AG04450 (cell line): Measurements from ENCODE around the gene ARFGAP2. TPM values are rescaled to one million over a fixed set of nuclear protein-coding genes. Genes with fewer than 3 reads are reported as not detected.

Experiments used
- CTCF ChIA-PET: fragments of 300-600, 350-600 bp; formaldehyde crosslinking; extraction: SDS; loops from one replicate; lab custom pipeline; 2022; ENCODE audit warnings: antibody characterized with exemption, inconsistent platforms; lab: Charles Lee
- POLR2A ChIA-PET: fragments of 350-600 bp; formaldehyde crosslinking; extraction: SDS; loops from one replicate; lab custom pipeline; 2021; ENCODE audit warnings: antibody characterized with exemption, inconsistent platforms; lab: Yijun Ruan, JAX
- DNase-seq: peaks from one replicate; pipeline ENCODE4 v3.0.0-alpha.2; 2011; ENCODE audit warnings: low read depth, low spot score
- H3K27ac ChIP-seq: one replicate; pipeline ENCODE4 v1.5.1; 2012; ENCODE audit warnings: low read depth, low read length, control low read depth
- H3K27me3 ChIP-seq: one replicate; pipeline ENCODE4 v1.6.0; 2012; ENCODE audit warnings: low read length; ENCODE audit not compliant: control insufficient read depth, insufficient read depth
- H3K4me3 ChIP-seq: 2 replicates; pipeline ENCODE4 v1.5.1; 2011; ENCODE audit warnings: mild to moderate bottlenecking, low read depth, low read length, control low read depth
- H3K9me3 ChIP-seq: 2 replicates; pipeline ENCODE4 v1.5.1; 2012; ENCODE audit warnings: low read length; ENCODE audit not compliant: control insufficient read depth, insufficient read depth
- CTCF ChIP-seq: IDR thresholded peaks from 2 replicates; pipeline ENCODE4 v1.5.1; 2011; ENCODE audit warnings: low read depth, low read length, control low read depth, inconsistent platforms
- polyA plus RNA-seq: library from polyadenylated mRNA; depleted of rRNA; stranded (reverse); fragments of >200 nt; gene quantifications from 2 replicates; pipeline ENCODE4 v1.2.3, GENCODE V29; 2011

Gene ARFGAP2
- polyA plus RNA-seq, 1 experiment: 38.6 TPM

GRCh38 chr11:47181271-47181670, 4.6 kb upstream of the ARFGAP2 start:
- Histone ChIP-seq H3K27me3 (no peaks in the 10 kb centered on the region), H3K9me3 (no peaks in the 10 kb centered on the region; the same call in 1 of the 2 replicates), H3K4me3 (no peak overlapping the region), H3K27ac (no peak overlapping the region)
- POLR2A ChIA-PET: no interaction called here
- DNase-seq: no peak
- CTCF ChIA-PET: interaction anchor here (0.7 to 4.5 kb wide), 3 partner anchors 78 to 174 kb away, joined by 3 to 43 read pairs (median 7); no protein-coding TSS in a partner anchor
- no peak for TF ChIP-seq CTCF

DNA sequence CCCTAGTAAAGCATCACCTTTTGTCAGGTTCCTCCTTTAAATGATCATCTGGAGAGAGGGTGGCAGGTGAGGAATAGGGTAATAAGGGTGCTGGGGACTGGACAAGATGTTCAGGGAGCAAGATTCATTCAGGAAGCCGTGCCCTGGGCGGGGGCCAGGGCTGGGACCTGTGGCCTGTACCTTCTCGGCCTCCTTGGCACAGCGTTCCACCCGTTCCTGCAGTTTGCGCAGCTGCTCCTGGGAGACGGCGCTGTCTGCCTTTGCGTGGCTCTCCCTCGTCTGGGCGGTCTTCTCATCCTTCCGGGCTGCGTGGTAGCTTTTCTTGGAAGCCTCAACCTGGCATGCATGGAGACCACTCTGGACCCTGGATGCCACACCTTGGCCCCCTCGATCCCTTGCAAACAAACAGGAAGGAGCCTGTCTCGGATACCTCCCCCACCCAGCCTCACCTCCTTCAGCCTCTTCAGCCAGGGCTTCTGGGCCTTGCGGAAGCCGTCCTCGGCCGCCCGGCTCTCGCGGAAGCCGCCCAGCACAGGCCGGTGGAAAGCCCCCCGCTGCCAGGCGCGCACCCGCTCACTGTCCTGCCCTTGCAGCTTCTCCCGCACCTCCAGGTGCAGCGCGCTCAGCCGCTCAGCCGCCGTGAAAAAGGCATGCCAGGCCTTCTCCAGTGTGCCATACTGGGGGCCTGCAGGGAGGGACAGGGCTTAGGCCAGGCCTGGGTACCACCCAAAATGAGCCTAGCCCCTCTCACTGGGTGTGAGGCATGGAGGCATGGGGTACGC, 3.5 kb upstream of the ARFGAP2 start:
- Histone ChIP-seq H3K4me3 (no peak overlapping the region), H3K9me3 (no peaks in the 10 kb centered on the region; the same call in 1 of the 2 replicates), H3K27me3 (no peaks in the 10 kb centered on the region), H3K27ac (no peak overlapping the region)
- DNase-seq: no peak
- POLR2A ChIA-PET: interaction anchor here (0.6 kb wide), 2 partner anchors 34 to 49 kb away, joined by 8 read pairs; no protein-coding TSS in a partner anchor
- CTCF ChIA-PET: interaction anchor here (0.8 to 4.5 kb wide), 11 partner anchors 8 to 213 kb away, joined by 3 to 48 read pairs (median 4); partner anchors contain the start of gene NR1H3
- no peak for TF ChIP-seq CTCF

DNA sequence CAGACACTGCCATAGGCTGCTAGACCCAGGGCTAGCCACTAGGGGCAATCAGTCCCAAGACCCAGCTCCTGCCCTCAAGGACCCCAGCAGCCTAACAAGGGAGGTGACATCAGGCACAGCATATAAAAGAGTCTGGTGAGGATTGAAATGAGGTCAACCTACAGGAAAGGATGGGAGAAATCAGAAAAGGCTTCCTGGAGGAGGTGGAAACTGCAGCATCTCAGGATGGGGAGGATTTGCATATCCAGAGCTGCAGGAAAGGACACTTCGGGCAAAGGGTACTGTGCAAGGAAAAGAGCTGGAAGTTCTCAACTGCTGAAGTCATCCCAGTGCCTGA, 2.9 kb upstream of the ARFGAP2 start:
- Histone ChIP-seq H3K9me3 (no peaks in the 10 kb centered on the region; the same call in 1 of the 2 replicates), H3K27ac (no peak overlapping the region), H3K4me3 (no peak overlapping the region), H3K27me3 (no peaks in the 10 kb centered on the region)
- TF ChIP-seq CTCF: peak; percentile 66
- DNase-seq: no peak
- CTCF ChIA-PET: interaction anchor here (0.7 to 4.5 kb wide), 12 partner anchors 8 to 214 kb away, joined by 3 to 48 read pairs (median 4); partner anchors contain the start of gene NR1H3
- POLR2A ChIA-PET: interaction anchor here (0.6 kb wide), 2 partner anchors 35 to 50 kb away, joined by 8 read pairs; no protein-coding TSS in a partner anchor

DNA sequence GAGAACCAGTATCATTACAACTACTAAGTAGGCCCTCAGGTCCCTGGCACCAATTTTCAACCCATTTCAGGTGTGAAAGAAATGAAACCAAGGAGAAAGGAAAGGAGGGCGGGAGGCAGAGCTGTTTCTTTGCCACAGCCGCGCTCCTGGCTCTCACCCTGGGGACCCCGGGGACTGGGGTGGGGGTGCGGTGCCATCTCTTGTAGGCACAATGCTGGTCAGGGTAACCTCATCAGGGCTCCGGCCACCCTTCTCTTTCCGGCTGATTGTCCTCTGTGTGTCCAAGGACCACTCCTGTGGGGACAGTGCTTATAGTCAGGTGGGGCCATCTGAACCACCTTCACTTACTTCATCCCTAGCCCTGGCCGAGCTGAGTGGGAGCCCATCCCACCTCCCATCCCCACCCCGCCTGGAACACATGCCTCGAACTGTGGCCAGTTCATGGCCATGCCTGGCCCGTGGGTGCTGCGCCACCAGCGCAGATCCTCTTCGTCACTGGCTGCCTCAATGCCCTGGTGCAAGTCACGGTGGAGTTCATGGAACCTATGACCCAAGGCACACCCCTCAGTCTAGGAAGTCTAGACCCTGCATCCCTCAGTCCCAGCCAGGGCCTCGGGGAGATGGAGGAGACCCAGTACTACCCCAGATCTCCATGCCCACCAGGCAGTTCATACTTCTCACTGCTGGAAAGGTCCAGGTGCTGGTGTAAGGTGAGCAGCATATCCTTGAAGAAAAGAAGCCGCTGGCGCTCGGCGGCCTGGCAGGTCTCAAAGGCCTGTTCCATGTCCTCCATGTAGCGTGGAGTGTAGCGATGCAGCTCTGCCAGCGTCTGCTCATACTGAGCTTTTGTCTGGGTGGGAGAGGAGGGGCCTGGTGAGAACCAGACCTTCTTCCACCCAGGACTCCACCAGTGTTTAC, 2.3 kb upstream of the ARFGAP2 start:
- DNase-seq: no peak
- Histone ChIP-seq H3K4me3 (no peak overlapping the region), H3K27me3 (no peaks in the 10 kb centered on the region), H3K27ac (no peak overlapping the region), H3K9me3 (no peaks in the 10 kb centered on the region; the same call in 1 of the 2 replicates)
- TF ChIP-seq CTCF: no peak
- ChIA-PET POLR2A (interaction anchor here (0.6 to 1.9 kb wide), 3 partner anchors 35 to 51 kb away, joined by 8 read pairs; partner anchors contain the start of gene DDB2), CTCF (interaction anchor here (0.6 to 4.5 kb wide), 20 partner anchors 8 to 214 kb away, joined by 3 to 48 read pairs (median 4); partner anchors contain the start of gene NR1H3)
